ENCODE measurements around the gene KMT2D.

KMT2D gene

DNA sequence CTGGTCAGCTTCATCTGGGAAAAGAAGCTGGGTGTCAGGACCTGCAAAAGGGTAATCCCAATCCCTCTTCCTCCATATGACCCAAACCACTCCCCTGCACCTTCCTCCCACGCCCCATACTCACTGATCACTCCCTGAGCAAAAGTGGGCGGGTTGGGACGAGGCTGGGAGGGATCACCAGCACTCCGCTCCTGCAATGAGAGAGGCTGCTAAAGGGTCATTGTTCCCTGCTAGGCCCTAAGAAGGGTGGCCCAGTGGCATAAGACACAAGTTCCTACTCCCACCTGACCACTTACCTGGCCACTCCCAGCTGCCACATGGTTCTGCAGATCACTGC lies 26.3 kb downstream of the KMT2D start:
- DNase-seq (ENCODE audit: low spot score) = no peak

- DNase-seq (ENCODE audit: low spot score) = no peak
Observed at GRCh38 chr12:49033611-49034285, 26.8 kb downstream of the KMT2D start.

- DNase-seq (ENCODE audit: low spot score) = no peak
Observed at GRCh38 chr12:49032679-49033447, 27.7 kb downstream of the KMT2D start.

DNA sequence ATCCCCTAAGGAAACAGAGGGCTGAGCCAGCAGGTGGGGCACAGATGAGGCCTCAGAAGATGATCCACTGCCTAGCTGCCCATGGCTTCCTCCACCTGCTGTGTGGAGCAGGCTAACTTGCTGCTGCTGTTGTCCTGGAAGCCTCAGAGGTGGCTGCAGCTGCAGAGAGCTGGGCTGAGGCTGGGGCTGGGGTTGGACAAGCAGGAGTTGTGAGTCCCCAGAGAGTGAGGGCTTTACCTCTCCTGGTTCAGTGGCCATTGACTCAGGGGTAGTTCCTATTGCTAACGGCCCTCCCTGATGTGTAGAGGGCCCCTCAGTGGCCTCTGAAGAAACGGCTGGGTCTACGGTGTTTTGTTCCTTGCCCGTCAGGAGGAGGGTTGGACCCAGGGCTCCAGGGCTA lies 28.3 kb downstream of the KMT2D start:
- no peak for DNase-seq (ENCODE audit: low spot score)

- DNase-seq (ENCODE audit: low spot score) = no peak
Observed at GRCh38 chr12:49031573-49032161, 28.9 kb downstream of the KMT2D start.

DNA sequence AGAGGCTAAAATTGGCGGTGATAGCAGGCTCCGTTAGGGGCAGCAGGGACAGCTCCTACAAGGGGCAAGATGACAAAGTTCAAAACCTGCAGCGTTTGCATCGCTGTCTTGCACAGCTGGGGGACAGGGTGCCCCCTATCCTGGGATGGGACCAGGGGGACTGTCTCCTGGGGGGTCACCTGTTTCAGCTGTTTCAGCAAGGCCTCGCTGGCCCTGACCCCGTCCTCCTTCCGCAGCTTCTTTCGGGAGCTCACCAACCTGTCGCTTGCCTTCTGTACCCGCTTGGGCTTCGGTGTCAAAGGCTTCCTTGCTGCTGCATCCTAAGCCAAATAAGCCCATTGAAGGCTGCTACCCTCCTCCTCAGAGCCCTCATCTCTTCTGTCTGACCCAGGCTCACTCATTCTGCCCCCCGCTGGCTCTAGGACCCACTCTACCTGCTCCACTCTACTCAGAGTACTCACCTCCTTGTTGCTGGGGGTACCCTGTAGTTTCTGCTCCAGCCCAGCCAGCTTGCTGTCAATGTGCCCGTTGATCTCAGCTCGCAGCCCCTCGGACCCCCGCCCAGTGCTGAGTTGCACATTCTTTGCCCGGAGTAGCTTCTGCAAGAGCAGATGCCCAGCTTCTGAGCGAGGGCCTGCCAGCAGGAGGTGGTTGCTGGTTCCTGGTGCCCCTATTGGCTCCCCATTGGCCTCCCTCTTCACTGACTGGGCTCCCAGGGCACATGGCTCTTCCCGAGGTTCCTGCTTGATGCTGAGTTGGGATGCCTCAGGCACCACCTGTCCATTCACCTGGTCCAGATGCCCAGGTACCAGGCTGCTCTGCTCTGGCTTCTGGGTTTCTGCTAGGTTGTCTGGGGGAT lies 29.7 kb downstream of the KMT2D start:
- DNase-seq (ENCODE audit: low spot score) = no peak

- DNase-seq (ENCODE audit: low spot score) = no peak
Observed at GRCh38 chr12:49030119-49030518, 30.5 kb downstream of the KMT2D start.

DNA sequence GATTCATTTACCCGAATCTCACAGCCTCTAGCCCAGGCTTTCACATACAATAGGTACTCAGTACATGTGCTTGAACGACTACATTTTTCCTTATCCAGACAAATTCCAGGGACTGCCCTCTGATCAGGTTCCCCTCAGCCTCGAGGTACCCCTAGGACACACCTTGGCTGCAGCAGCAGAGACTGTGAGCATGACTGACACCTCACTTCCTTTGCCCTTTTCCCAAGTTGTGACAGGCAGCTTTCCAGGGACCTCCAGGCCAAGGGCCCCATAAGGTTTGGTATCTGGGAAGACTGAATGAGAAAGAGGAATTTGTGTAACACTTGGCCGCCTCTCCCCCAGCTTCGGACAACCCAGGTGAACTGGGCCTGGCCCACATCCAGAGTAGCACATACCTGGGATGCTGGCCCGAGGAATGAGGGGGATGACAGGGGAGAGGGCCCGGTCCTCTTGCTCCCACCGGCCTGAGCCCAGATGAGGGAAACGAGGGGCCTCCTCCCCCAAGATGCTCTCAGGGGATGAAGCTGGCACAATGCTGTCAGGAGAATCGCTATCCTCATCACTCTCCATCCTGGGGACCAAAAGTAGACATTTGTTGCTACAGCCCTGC lies 31.8 kb downstream of the KMT2D start:
- no peak for DNase-seq (ENCODE audit: low spot score)

- DNase-seq (ENCODE audit: low spot score) = no peak
Observed at GRCh38 chr12:49027846-49028555, 32.6 kb downstream of the KMT2D start.

- no peak for DNase-seq (ENCODE audit: low spot score)
Observed at GRCh38 chr12:49026678-49027480, 33.7 kb downstream of the KMT2D start.

- no peak for DNase-seq (ENCODE audit: low spot score)
Observed at GRCh38 chr12:49026101-49026500, 34.5 kb downstream of the KMT2D start.

DNA sequence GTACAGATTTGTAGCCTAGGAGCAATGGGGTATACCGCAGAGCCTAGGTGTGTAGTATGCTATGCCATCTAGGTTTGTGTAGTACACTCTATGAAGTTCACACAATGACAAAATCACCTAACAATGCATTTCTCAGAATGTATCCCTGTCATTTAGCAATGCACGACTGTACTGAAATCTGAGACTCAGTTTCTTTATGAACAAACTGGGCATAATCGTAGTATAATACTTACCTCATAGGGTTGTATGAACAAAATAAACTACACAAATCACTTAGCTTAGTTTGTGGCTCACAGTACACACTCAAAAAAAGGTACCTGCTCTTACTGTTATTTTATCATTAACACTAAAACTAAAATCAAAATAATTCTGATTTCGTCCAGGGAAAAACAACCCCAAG lies 35.1 kb downstream of the KMT2D start:
- DNase-seq (ENCODE audit: low spot score) = no peak

GRCh38 chr12:49024543-49024942 lies 36.1 kb downstream of the KMT2D start:
- no peak for DNase-seq (ENCODE audit: low spot score)

- no peak for DNase-seq (ENCODE audit: low spot score)
Observed at GRCh38 chr12:49023812-49024211, 36.8 kb downstream of the KMT2D start.

DNA sequence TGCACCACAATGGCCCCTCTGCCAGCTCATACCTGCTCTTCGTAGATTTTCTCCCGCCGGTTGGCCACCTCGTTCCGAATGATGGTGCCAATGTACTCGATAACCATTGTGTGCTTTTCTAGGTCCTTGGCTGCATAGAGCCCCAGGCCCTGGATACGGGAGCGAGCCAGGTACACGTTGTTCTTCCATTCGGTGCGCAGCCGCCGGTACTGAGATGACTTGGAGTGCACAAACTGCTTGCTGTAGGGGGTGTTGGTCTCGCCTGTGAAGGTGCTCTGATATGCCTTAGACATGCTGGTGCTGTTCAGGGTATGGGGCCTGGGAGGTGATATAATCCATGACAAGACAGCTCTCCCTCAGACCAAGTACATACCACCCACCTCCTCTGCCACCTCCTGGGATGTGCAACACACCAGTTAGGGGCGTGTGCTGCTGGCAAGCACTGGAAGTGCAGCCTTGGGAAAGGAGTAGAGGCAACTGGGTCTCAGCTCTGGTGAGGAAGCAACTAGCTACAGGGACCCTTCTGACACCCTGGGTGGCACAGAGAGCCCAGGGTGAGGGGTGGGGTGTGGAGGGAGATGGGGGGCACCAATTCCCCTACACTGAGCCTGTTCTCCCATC lies 37.9 kb downstream of the KMT2D start:
- DNase-seq (ENCODE audit: low spot score) = no peak

GRCh38 chr12:49021292-49021915 lies 39.2 kb downstream of the KMT2D start:
- no peak for DNase-seq (ENCODE audit: low spot score)

DNA sequence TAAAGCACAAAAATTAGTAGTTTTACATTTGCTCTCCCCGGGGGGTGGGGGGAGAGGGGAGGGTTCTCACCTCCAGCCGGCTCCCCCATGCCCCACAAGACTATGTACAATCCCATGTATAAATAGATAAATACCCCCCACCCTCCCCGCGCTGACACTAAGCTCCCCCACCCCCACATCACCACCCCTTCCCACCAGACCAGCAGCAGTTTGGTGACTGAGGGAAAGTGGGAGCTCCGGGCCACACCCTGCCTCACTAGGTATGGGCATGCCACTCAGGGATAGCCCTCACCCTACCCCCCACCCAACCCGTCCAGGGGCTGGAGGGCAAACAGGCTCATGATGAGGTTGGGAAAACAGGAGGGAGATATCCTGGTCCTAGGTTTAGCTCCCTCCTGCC lies 40.2 kb downstream of the KMT2D start:
- DNase-seq (ENCODE audit: low spot score) = no peak

DNA sequence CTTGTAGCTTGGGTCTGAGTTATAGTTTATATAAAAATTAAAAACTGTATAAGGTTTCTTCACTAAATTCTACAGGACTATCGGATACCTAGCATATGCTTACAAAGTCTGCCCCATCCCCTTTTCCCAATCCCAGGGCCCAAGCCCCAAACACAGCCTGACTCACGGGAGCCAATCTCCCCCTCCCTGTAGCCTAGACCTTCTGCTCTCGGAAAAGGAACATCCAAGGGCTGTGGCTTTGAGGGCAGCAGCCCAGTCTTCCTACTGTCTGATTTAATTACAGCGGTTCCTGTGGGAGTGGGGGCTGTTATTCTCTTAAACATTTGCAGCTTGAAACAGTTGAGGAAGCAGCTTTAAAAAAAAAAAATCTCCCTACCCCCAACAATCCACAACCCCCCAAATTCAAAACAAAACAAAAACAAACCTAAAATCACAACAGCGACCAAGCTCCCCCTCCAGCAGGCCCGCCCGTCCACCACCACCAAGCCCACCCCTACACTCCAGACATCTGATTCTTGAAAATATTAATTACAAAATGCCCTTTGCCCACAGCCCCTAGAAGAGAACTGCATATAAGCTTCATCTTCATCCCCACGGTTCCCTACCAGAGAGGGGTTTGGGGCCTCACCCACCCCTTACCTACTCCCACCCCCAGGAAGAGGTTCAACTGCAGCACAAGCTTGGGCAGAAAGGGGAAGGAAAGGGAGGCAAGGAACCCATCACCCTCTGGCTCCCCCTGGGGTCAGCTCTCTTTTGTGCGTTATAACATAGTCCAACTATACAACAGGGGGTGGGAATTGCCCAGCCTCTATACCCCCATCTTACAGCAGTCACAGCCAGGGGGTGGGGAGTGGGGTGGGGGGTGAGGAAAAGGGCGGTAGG lies 40.9 kb downstream of the KMT2D start:
- DNase-seq (ENCODE audit: low spot score) = no peak

- no peak for DNase-seq (ENCODE audit: low spot score)
Observed at GRCh38 chr12:49019120-49019430, 41.5 kb downstream of the KMT2D start.
